Neural progenitor cell (in vitro differentiated cells): Measurements from ENCODE around the gene FKBP9.

Experiments used
- CTCF ChIP-seq: fragments of 200-600 bp; sonication (generic); IDR thresholded peaks from 2 replicates; pipeline ENCODE4 v1.5.1; 2017; ENCODE audit warnings: antibody characterized with exemption, mild to moderate bottlenecking
- EZH2 ChIP-seq: fragments of 200-600 bp; sonication (generic); IDR thresholded peaks from 2 replicates; pipeline ENCODE4 v1.6.1; 2017; ENCODE audit warnings: antibody characterized with exemption, mild to moderate bottlenecking, moderate library complexity
- EZH2phosphoT487 ChIP-seq: fragments of 200-600 bp; sonication (generic); IDR thresholded peaks from 2 replicates; pipeline ENCODE4 v1.6.1; 2017; ENCODE audit warnings: antibody characterized with exemption

GRCh38 chr7:33048257-33048656 lies 91.0 kb downstream of the FKBP9 start:
- TF ChIP-seq CTCF (no peak), EZH2 (no peak), EZH2phosphoT487 (no peak)
